ENCODE results near the gene CFAP46.
"Not testable (repeated sequence)": the region's sequence is repeated elsewhere in the genome, so short reads cannot be mapped to it uniquely, and the experiment has no call there.

Gene CFAP46

GRCh38 chr10:132861116-132861691 lies 81.2 kb downstream of the CFAP46 start:
- no peak for DNase-seq (ENCODE audit: low read depth)

- DNase-seq (ENCODE audit: low read depth): no peak
These were observed 81.8 kb downstream of the CFAP46 start for GRCh38 chr10:132860532-132860931.

GRCh38 chr10:132859084-132859855 lies 83.1 kb downstream of the CFAP46 start:
- no peak for DNase-seq (ENCODE audit: low read depth)

GRCh38 chr10:132858121-132859081 lies 84.0 kb downstream of the CFAP46 start:
- no peak for DNase-seq (ENCODE audit: low read depth)

GRCh38 chr10:132856869-132857524 lies 85.4 kb downstream of the CFAP46 start:
- no peak for DNase-seq (ENCODE audit: low read depth)

GRCh38 chr10:132855889-132856288 lies 86.5 kb downstream of the CFAP46 start:
- DNase-seq (ENCODE audit: low read depth): no peak

GRCh38 chr10:132851451-132851850 lies 90.9 kb downstream of the CFAP46 start:
- no peak for DNase-seq (ENCODE audit: low read depth)

GRCh38 chr10:132850896-132851295 lies 91.5 kb downstream of the CFAP46 start:
- DNase-seq (ENCODE audit: low read depth): no peak

GRCh38 chr10:132850246-132850645 lies 92.1 kb downstream of the CFAP46 start:
- DNase-seq (ENCODE audit: low read depth): no peak

- DNase-seq (ENCODE audit: low read depth): no peak
These were observed 92.8 kb downstream of the CFAP46 start for GRCh38 chr10:132849546-132850031.

GRCh38 chr10:132848951-132849545 lies 93.3 kb downstream of the CFAP46 start:
- DNase-seq (ENCODE audit: low read depth): no peak

GRCh38 chr10:132848291-132848701 lies 94.1 kb downstream of the CFAP46 start:
- DNase-seq (ENCODE audit: low read depth): no peak

GRCh38 chr10:132847856-132848255 lies 94.5 kb downstream of the CFAP46 start:
- no peak for DNase-seq (ENCODE audit: low read depth)

GRCh38 chr10:132847416-132847777 lies 95.0 kb downstream of the CFAP46 start:
- no peak for DNase-seq (ENCODE audit: low read depth)

GRCh38 chr10:132846631-132847415 lies 95.5 kb downstream of the CFAP46 start:
- DNase-seq (ENCODE audit: low read depth): no peak

- DNase-seq (ENCODE audit: low read depth): no peak
These were observed 96.4 kb downstream of the CFAP46 start for GRCh38 chr10:132845780-132846595.

- DNase-seq (ENCODE audit: low read depth): no peak
These were observed 97.3 kb downstream of the CFAP46 start for GRCh38 chr10:132845041-132845551.

GRCh38 chr10:132844069-132844809 lies 98.1 kb downstream of the CFAP46 start:
- DNase-seq (ENCODE audit: low read depth): no peak

GRCh38 chr10:132843276-132843675 lies 99.1 kb downstream of the CFAP46 start:
- DNase-seq (ENCODE audit: low read depth): not testable (repeated sequence)

Measured in fibroblast of the conjunctiva (primary cell).